GM19238 (cell line): ENCODE results near the gene TBXT.
"Not testable (repeated sequence)": the region's sequence is repeated elsewhere in the genome, so short reads cannot be mapped to it uniquely, and the experiment has no call there.

Experiments
- DNase-seq: peaks from one replicate; pipeline ENCODE4 v3.0.0; 2011; ENCODE audit warnings: low spot score; ENCODE audit not compliant: insufficient read length

TBXT gene

GRCh38 chr6:166172546-166172945, 4.9 kb upstream of the TBXT start:
- DNase-seq, result no peak

GRCh38 chr6:166169549-166170421, 2.1 kb upstream of the TBXT start:
- no peak for DNase-seq

GRCh38 chr6:166168616-166169548, 1.2 kb upstream of the TBXT start:
- no peak for DNase-seq

- no peak for DNase-seq
Observed at GRCh38 chr6:166167258-166167731, 356 bp downstream of the TBXT start.

GRCh38 chr6:166166314-166167257, 1.1 kb downstream of the TBXT start:
- no peak for DNase-seq

GRCh38 chr6:166165558-166166313, 1.9 kb downstream of the TBXT start:
- DNase-seq, result no peak

GRCh38 chr6:166162599-166163342, 4.9 kb downstream of the TBXT start:
- no peak for DNase-seq

- DNase-seq, result no peak
Observed at GRCh38 chr6:166157930-166158617, 9.6 kb downstream of the TBXT start.

GRCh38 chr6:166156942-166157341, 10.7 kb downstream of the TBXT start:
- no peak for DNase-seq

- no peak for DNase-seq
Observed at GRCh38 chr6:166153966-166154365, 13.7 kb downstream of the TBXT start.

- DNase-seq, result no peak
Observed at GRCh38 chr6:166152660-166153059, 15.0 kb downstream of the TBXT start.

GRCh38 chr6:166151798-166152197, 15.9 kb downstream of the TBXT start:
- DNase-seq, result no peak

GRCh38 chr6:166145751-166146150, 21.9 kb downstream of the TBXT start:
- no peak for DNase-seq

- no peak for DNase-seq
Observed at GRCh38 chr6:166143011-166143410, 24.6 kb downstream of the TBXT start.

- no peak for DNase-seq
Observed at GRCh38 chr6:166127624-166128472, 39.8 kb downstream of the TBXT start.

- not testable (repeated sequence) for DNase-seq
Observed at GRCh38 chr6:166123115-166123514, 44.5 kb downstream of the TBXT start.

- DNase-seq, result no peak
Observed at GRCh38 chr6:166121726-166122125, 45.9 kb downstream of the TBXT start.
